Small intestine (tissue), 16 donors: ENCODE results near the gene MOGAT2. TPM values are rescaled to one million over a fixed set of nuclear protein-coding genes. Genes with fewer than 3 reads are reported as not detected.

ENCODE experiments used
- DNase-seq, 2 donors: peaks; one replicate each; pipeline versions ENCODE4 v3.0.0 to v3.0.0-alpha.2; 2013
- FAIRE-seq: peaks from 2 replicates; lab custom pipeline; 2012; peaks lifted over from hg19 to GRCh38; lab: Jason Lieb, UNC
- H3K27ac ChIP-seq, 3 donors: one replicate each; pipeline ENCODE4 v1.5.1; 2013; ENCODE audit warnings: low read length in 2 of 3, mild to moderate bottlenecking in 2 of 3, control low read depth in 1 of 3, inconsistent platforms in 1 of 3, low read depth in 1 of 3, moderate library complexity in 1 of 3
- H3K27me3 ChIP-seq, 3 donors: one replicate each; pipeline ENCODE4 v1.6.1; 2013; ENCODE audit warnings: low read length in 3 of 3, inconsistent platforms in 1 of 3; ENCODE audit not compliant: control insufficient read depth in 3 of 3, insufficient read depth in 3 of 3
- H3K36me3 ChIP-seq, 3 donors: one replicate each; pipeline ENCODE4 v1.6.1; 2013; ENCODE audit warnings: low read length in 3 of 3, inconsistent platforms in 1 of 3, low read depth in 1 of 3, mild to moderate bottlenecking in 1 of 3, moderate library complexity in 1 of 3; ENCODE audit not compliant: control insufficient read depth in 3 of 3, insufficient read depth in 2 of 3
- H3K4me1 ChIP-seq, 3 donors: one replicate each; pipeline ENCODE4 v1.6.1; 2013; ENCODE audit warnings: low read length in 2 of 3, inconsistent platforms in 1 of 3, low read depth in 1 of 3, mild to moderate bottlenecking in 1 of 3, moderate library complexity in 1 of 3; ENCODE audit not compliant: control insufficient read depth in 3 of 3, insufficient read depth in 2 of 3
- H3K4me3 ChIP-seq, 3 donors: one replicate each; pipeline ENCODE4 v1.5.1; 2013; ENCODE audit warnings: low read length in 3 of 3, control low read depth in 1 of 3, inconsistent platforms in 1 of 3, low read depth in 1 of 3, mild to moderate bottlenecking in 1 of 3, moderate library complexity in 1 of 3
- H3K9me3 ChIP-seq, 2 donors: one replicate each; pipeline ENCODE4 v1.6.1; 2013; ENCODE audit warnings: low read depth in 1 of 2, low read length in 1 of 2; ENCODE audit not compliant: control insufficient read depth in 2 of 2, insufficient read depth in 1 of 2
- WGBS, 3 donors: extraction: QIAGEN DNeasy Blood & Tissue Kit; methylation state at CpG; one replicate each; pipeline ENCODE4 v1.1.7; 2013; 5-methylcytosine and 5-hydroxymethylcytosine counted together
- long read RNA-seq, 10 donors: transcript quantifications; one replicate each; lab custom pipeline, GENCODE V29; 2026
- polyA plus RNA-seq, 4 donors: library from polyadenylated mRNA; stranded (reverse) in 3 of 4; unstranded in 1 of 4; fragments of 200-250 nt in 3 of 4; fragments of 120-200 nt in 1 of 4; gene quantifications; one replicate each; pipeline versions ENCODE4 v1.2.1 to v1.2.3, GENCODE V29; 2013
- donor health status: healthy with polysubstance abuse.
- donor health status: control.
- donor health status: control.
- donor health status: Bipolar disorder and iron deficiency.
- donor health status: healthy.

The MOGAT2 gene
- 100 to 1,000 TPM; 112 to 243 (median 145) TPM for polyA plus RNA-seq
- long read RNA-seq, donor 1, transcript MOGAT2-201 (6 exons, 1,404 nt): minor isoform, 10 of 113 reads
- long read RNA-seq, donor 1, transcript MOGAT2-203 (5 exons, 3,204 nt): minor isoform, 11 of 113 reads
- long read RNA-seq, donor 1, transcript MOGAT2-204 (1 exons, 1,956 nt): major isoform, 77 of 113 reads
- long read RNA-seq, donor 1, partial matches to known transcripts: 14 of 113 reads
- long read RNA-seq, donor 1, other reads (novel, unspliced or antisense): 0 of 113 reads
- long read RNA-seq, donor 2, transcript MOGAT2-204 (1 exons, 1,956 nt): major isoform, 49 of 57 reads
- long read RNA-seq, donor 2, transcript MOGAT2-201 (6 exons, 1,404 nt): minor isoform, 5 of 57 reads
- long read RNA-seq, donor 2, partial matches to known transcripts: 0 of 57 reads
- long read RNA-seq, donor 2, other reads (novel, unspliced or antisense): 0 of 57 reads
- long read RNA-seq, donor 3, transcript MOGAT2-204 (1 exons, 1,956 nt): major isoform, 80 of 83 reads
- long read RNA-seq, donor 3, partial matches to known transcripts: 0 of 83 reads
- long read RNA-seq, donor 3, other reads (novel, unspliced or antisense): 0 of 83 reads
- long read RNA-seq, donor 4, partial matches to known transcripts: 0 of 3 reads
- long read RNA-seq, donor 4, other reads (novel, unspliced or antisense): 0 of 3 reads
- long read RNA-seq, donor 5, transcript MOGAT2-204 (1 exons, 1,956 nt): major isoform, 19 of 29 reads
- long read RNA-seq, donor 5, partial matches to known transcripts: 5 of 29 reads
- long read RNA-seq, donor 5, other reads (novel, unspliced or antisense): 0 of 29 reads
- long read RNA-seq, donor 6, transcript MOGAT2-204 (1 exons, 1,956 nt): major isoform, 90 of 124 reads
- long read RNA-seq, donor 6, transcript MOGAT2-203 (5 exons, 3,204 nt): minor isoform, 7 of 124 reads
- long read RNA-seq, donor 6, transcript MOGAT2-201 (6 exons, 1,404 nt): minor isoform, 15 of 124 reads
- long read RNA-seq, donor 6, partial matches to known transcripts: 10 of 124 reads
- long read RNA-seq, donor 6, other reads (novel, unspliced or antisense): 0 of 124 reads
- long read RNA-seq, donor 7: 0 reads
- long read RNA-seq, donor 8: 0 reads
- long read RNA-seq, donor 9, transcript MOGAT2-204 (1 exons, 1,956 nt): major isoform, 37 of 38 reads
- long read RNA-seq, donor 9, partial matches to known transcripts: 0 of 38 reads
- long read RNA-seq, donor 9, other reads (novel, unspliced or antisense): 0 of 38 reads
- long read RNA-seq, donor 10, transcript MOGAT2-204 (1 exons, 1,956 nt): major isoform, 55 of 63 reads
- long read RNA-seq, donor 10, transcript MOGAT2-201 (6 exons, 1,404 nt): minor isoform, 6 of 63 reads
- long read RNA-seq, donor 10, partial matches to known transcripts: 0 of 63 reads
- long read RNA-seq, donor 10, other reads (novel, unspliced or antisense): 0 of 63 reads

DNA sequence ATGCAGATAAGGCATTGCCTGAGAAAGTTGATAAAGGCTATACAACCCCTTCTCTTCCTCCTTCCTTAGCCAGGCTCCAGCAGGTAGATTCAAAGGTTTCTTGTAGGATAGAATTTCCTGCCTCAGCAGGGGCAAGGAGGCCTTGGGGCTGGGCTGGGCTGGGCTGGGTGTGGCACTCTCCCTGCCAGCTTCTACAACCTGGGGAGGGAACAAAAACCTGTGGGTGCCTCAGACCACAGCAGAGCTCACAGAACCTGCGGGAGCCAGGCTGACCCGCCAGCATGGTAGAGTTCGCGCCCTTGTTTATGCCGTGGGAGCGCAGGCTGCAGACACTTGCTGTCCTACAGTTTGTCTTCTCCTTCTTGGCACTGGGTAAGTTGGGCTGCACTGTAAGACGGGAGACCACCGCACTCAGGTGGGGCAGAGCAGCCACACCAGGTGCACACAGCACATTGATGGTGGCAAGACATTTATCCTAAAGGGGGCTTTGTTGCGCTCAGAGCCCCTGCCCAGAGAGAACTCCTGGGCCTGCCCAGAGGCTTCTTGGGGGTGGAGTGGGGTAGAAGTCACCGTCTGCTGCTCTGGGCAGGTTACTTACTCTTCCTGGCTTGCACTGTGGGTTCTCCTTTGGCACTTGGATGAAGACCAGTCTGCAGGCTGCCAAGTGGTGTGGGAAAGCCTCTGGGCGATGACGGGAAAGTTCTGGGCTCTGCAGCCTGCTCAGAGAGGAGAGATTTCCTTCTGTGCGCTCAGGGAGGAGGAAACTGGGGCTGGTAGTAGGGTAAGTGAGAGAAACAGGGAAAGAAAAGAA lies at the start of gene MOGAT2:
Gene MOGAT2, plus strand, starts transcription at position 231 of the 811 bp plus-strand sequence. Its CDS starts 51 bp downstream, at position 282.
- no peak for FAIRE-seq
- WGBS, 3 donors: 17 to 60% (median 36%) methylated on average over 13 of the region's 13 CpGs
- Histone ChIP-seq H3K27me3 (peaks cover 0 to 2% (median 0%) of the 10 kb centered on the region in 3 donors), H3K9me3 (no peaks in the 10 kb centered on the region), H3K4me3 (peak within 1 kb of the TSS; percentile 28 to 67 (median 55)), H3K36me3 (peaks cover 0 to 24% (median 0%) of the 10 kb centered on the region in 3 donors), H3K4me1 (peaks cover 3 to 54% (median 7%) of the 10 kb centered on the region in 3 donors), H3K27ac (peak within 1 kb of the TSS; percentile 79 to 95 (median 90))
- peak; percentile 82 to 94 for DNase-seq

DNA sequence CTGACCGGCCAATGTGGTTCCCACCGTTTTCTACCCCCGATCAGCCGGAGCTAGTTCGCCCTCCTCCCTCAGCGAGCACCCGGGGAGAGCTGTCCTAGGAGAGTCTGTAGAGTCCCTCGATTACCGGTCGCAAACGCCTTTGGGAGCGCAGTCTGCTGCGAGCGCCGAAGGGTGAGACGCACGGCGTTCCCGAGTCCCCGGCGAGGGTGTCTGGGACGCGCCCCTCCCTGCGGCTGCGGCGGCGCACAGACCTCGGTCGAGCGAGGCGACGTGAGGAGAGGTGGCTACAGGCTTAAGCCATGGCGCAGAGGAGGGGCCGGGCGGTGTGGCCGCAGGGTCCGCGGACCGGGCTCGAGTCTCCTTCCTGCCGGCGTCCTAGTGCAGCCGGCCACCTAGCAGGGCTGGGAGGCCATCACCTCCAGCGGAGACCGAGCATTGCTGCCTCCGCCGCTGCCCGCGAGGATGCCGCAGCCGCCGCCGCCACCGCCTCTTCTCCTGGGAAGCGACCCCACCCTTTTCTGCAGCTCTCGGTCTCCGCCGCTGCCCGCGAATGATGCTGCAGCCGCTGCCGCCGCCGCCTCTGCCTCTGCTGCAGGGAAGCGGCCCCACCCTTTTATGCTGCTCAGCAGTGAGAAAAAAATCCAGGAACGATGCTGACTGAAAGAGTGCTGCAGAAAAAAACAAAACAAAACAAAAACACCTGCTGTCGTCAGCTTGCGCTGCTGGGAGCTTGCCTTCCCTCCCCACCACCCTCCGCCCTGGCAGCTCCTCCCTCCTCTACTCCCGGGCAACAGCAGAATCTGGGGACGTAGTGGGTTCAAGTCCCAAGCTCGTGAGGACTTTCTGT lies 49.0 kb upstream of the MOGAT2 start, which contains the start of gene MAP6:
Gene MAP6, minus strand, starts transcription at position 588 of the 847 bp plus-strand sequence. CDS start 669 bp downstream, outside the sequence.
- H3K4me1 ChIP-seq: peaks cover 0 to 14% (median 5%) of the 10 kb centered on the region in 3 donors
- H3K27me3 ChIP-seq: peaks cover 6 to 59% (median 10%) of the 10 kb centered on the region in 3 donors
- no peak for FAIRE-seq
- H3K9me3 ChIP-seq: no peaks in the 10 kb centered on the region
- peak within 1 kb of the TSS in 1 of 3 donors; percentile 37 for H3K27ac ChIP-seq
- H3K4me3 ChIP-seq: peak within 1 kb of the TSS; percentile 21 to 43 (median 43)
- WGBS, 3 donors: 1 to 2% (median 1%) methylated on average over 71 to 72 of the region's 72 CpGs
- peak; percentile 24 to 66 for DNase-seq
- no peaks in the 10 kb centered on the region for H3K36me3 ChIP-seq

DNA sequence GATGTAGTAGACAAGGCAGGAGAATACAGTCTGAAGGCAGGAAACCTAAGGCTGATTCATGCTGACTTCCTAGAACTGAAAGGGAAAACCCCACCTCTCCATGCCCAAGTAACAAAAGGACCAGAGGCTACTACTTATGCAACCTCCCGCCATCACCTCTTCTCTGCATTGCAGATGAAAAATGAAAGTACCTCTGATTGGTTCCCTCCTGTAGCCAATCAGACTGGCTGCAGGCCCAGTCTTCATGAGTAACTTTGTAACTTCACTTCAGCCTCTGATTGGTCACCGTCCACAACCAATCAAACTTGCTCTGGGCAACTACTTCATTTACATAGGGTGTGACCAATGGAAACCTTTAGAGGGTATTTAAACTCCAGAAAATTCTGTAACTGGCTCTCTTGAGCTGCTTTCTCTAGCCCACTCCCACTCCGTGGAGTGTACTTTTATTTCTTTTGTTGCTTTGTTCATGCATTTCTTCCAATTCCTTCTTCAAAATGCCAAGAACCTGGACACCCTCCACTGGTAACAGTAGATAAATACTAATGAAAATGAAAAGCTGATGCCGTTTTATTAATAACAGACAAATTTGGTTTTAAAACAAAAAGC lies 43.6 kb upstream of the MOGAT2 start:
- H3K4me3 ChIP-seq: no peak overlapping the region
- no peaks in the 10 kb centered on the region for H3K36me3 ChIP-seq
- H3K27ac ChIP-seq: no peak overlapping the region
- 84 to 92% (median 87%) methylated on average over 4 of the region's 4 CpGs for WGBS, 3 donors
- no peaks in the 10 kb centered on the region for H3K9me3 ChIP-seq
- H3K27me3 ChIP-seq: peaks cover 2 to 31% (median 3%) of the 10 kb centered on the region in 3 donors
- FAIRE-seq: no peak
- DNase-seq: peak in 1 of 2 donors; percentile 21
- H3K4me1 ChIP-seq: no peaks in the 10 kb centered on the region

DNA sequence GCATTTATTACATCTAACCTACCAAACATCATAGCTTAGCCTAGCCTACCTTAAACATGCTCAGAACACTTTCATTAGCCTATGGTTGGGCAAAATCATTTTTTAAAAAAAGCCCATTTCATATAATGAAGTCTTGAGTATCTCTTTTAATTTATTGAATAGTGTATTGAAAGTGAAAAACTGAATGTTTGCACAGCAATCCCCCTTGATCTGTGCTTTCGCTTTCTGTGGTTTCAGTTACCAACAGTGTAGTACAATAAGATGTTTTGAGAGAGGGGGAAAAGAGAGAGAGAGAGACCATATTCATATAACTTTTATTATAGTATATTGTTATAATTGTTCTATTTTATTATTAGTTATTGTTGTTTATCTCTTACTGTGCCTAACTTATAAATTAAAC lies 40.4 kb upstream of the MOGAT2 start:
- DNase-seq: no peak
- Histone ChIP-seq H3K4me3 (no peak overlapping the region), H3K27ac (no peak overlapping the region), H3K9me3 (no peaks in the 10 kb centered on the region), H3K27me3 (peaks cover 0 to 19% (median 3%) of the 10 kb centered on the region in 3 donors), H3K4me1 (no peaks in the 10 kb centered on the region), H3K36me3 (no peaks in the 10 kb centered on the region)
- 43 to 61% (median 44%) methylated on average over 1 of the region's 1 CpG for WGBS, 3 donors
- no peak for FAIRE-seq

DNA sequence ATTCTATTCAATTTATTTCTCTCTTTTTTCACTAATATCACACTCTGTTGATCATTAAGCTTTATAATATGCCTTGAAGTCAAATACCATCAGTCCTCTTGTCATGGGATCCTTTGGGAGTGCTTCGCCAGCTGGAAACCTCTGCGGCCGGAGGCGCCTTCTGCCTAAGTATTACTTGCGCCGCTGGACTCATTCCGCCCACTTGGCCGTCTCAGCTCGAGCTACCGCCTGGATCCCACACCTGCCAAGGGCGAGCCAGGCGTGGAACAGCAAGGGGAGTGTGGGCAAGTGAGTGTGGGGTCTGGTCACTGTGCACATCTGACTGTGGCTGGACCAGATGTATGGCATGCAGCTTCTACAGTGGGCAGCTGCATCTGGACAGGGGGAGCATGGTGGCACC lies 39.7 kb upstream of the MOGAT2 start:
- 69 to 82% (median 77%) methylated on average over 12 of the region's 12 CpGs for WGBS, 3 donors
- FAIRE-seq (no peak), DNase-seq (no peak)
- peaks cover 0 to 19% (median 3%) of the 10 kb centered on the region in 3 donors for H3K27me3 ChIP-seq
- H3K9me3 ChIP-seq: no peaks in the 10 kb centered on the region
- no peak overlapping the region for H3K27ac ChIP-seq
- no peak overlapping the region for H3K4me3 ChIP-seq
- H3K4me1 ChIP-seq: no peaks in the 10 kb centered on the region
- no peaks in the 10 kb centered on the region for H3K36me3 ChIP-seq

DNA sequence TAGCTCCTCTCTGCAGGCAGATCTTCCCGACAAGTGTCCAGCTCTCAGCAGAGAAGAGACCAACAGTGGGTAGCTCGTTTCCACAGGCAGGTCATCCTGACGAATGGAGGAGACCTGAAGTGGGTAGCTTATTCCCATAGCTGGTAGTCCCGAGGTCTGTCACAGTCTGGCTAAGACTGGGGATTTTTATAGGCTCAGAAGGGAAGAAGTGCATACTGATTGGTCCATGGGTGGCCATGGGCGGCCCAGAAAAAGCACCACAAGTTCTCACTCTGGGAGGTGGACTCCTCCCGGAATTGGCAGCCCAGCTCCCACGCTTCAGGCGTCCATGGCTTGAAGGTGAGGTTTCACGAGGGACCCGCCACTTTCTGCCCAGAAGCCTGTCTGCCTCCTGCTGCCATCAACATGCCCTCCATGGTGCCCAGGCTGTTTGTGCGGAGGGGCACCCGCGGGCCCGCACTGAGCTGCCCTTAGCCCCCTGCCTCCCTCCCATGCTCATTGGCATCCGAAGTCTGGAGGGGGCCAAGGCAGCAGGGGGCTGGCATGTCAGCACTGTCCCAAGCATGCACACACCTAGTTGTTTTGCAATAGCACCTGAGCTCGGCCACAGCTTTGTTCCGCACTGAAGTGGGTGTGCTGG lies 38.9 kb upstream of the MOGAT2 start:
- DNase-seq: no peak
- Histone ChIP-seq H3K4me3 (no peak overlapping the region), H3K4me1 (no peaks in the 10 kb centered on the region), H3K9me3 (no peaks in the 10 kb centered on the region), H3K27me3 (peaks cover 0 to 19% (median 3%) of the 10 kb centered on the region in 3 donors), H3K36me3 (no peaks in the 10 kb centered on the region), H3K27ac (no peak overlapping the region)
- FAIRE-seq: no peak
- 71 to 77% (median 75%) methylated on average over 17 of the region's 17 CpGs for WGBS, 3 donors
